CD4-positive, alpha-beta T cell treated with Interleukin-4 for 4 hours (primary cell): ENCODE results near the gene KMT5B.
A peak's percentile ranks its signal among the peaks of the same experiment; 100 is the strongest.

Experiments used
- DNase-seq: peaks from one replicate; pipeline ENCODE4 v3.0.0-alpha.2; 2020

The KMT5B gene

GRCh38 chr11:68215524-68216170 lies 2.6 kb upstream of the KMT5B start:
- DNase-seq, result no peak

- DNase-seq, result no peak
Observed at GRCh38 chr11:68215087-68215445, 2.0 kb upstream of the KMT5B start.

GRCh38 chr11:68214173-68215086 lies 1.3 kb upstream of the KMT5B start:
- no peak for DNase-seq

- DNase-seq, result peak; percentile 85
Observed at GRCh38 chr11:68213555-68214172, 568 bp upstream of the KMT5B start.

- DNase-seq, result peak; percentile 62
Observed at GRCh38 chr11:68212421-68213134, 518 bp downstream of the KMT5B start.

GRCh38 chr11:68211546-68211945 lies 1.6 kb downstream of the KMT5B start:
- no peak for DNase-seq

GRCh38 chr11:68206211-68206610 lies 6.9 kb downstream of the KMT5B start:
- DNase-seq, result peak; percentile 68

- no peak for DNase-seq
Observed at GRCh38 chr11:68204402-68204801, 8.7 kb downstream of the KMT5B start.

GRCh38 chr11:68202165-68202564 lies 10.9 kb downstream of the KMT5B start:
- no peak for DNase-seq

GRCh38 chr11:68201492-68201891 lies 11.6 kb downstream of the KMT5B start:
- DNase-seq, result no peak

GRCh38 chr11:68200639-68201038 lies 12.5 kb downstream of the KMT5B start:
- no peak for DNase-seq

- DNase-seq, result no peak
Observed at GRCh38 chr11:68199295-68199987, 13.7 kb downstream of the KMT5B start.

GRCh38 chr11:68196219-68196618 lies 16.9 kb downstream of the KMT5B start:
- no peak for DNase-seq

- no peak for DNase-seq
Observed at GRCh38 chr11:68194675-68195294, 18.3 kb downstream of the KMT5B start.

GRCh38 chr11:68193018-68193417 lies 20.1 kb downstream of the KMT5B start:
- no peak for DNase-seq

- DNase-seq, result no peak
Observed at GRCh38 chr11:68191661-68192579, 21.2 kb downstream of the KMT5B start.

GRCh38 chr11:68189888-68190287 lies 23.2 kb downstream of the KMT5B start:
- no peak for DNase-seq

- no peak for DNase-seq
Observed at GRCh38 chr11:68189082-68189481, 24.0 kb downstream of the KMT5B start.

- no peak for DNase-seq
Observed at GRCh38 chr11:68186061-68186460, 27.0 kb downstream of the KMT5B start.

GRCh38 chr11:68181719-68182451 lies 31.2 kb downstream of the KMT5B start:
- no peak for DNase-seq
